SKM-1 treated with dmso at 0.1 percent for 144 hours (cell line): ENCODE data around the gene GDPD4.

Source experiments
- DNase-seq: peaks from one replicate; lab custom pipeline; 2025; ENCODE audit not compliant: unreplicated experiment; lab: John Stamatoyannopoulos, UW

The GDPD4 gene

GRCh38 chr11:77244277-77245027, 57.0 kb downstream of the GDPD4 start:
- DNase-seq: no peak

- DNase-seq: no peak
Measured at GRCh38 chr11:77236901-77237300, 64.6 kb downstream of the GDPD4 start.

- no peak for DNase-seq
Measured at GRCh38 chr11:77233011-77233410, 68.5 kb downstream of the GDPD4 start.

GRCh38 chr11:77232242-77232641, 69.2 kb downstream of the GDPD4 start:
- DNase-seq: no peak

GRCh38 chr11:77231800-77232199, 69.7 kb downstream of the GDPD4 start:
- no peak for DNase-seq

- DNase-seq: no peak
Measured at GRCh38 chr11:77230878-77231605, 70.4 kb downstream of the GDPD4 start.

GRCh38 chr11:77223797-77224196, 77.7 kb downstream of the GDPD4 start:
- DNase-seq: no peak

- peak; percentile 5 for DNase-seq
Measured at GRCh38 chr11:77217156-77217555, 84.3 kb downstream of the GDPD4 start.

GRCh38 chr11:77215106-77215505, 86.4 kb downstream of the GDPD4 start:
- no peak for DNase-seq

- DNase-seq: no peak
Measured at GRCh38 chr11:77214557-77214956, 86.9 kb downstream of the GDPD4 start.

- DNase-seq: no peak
Measured at GRCh38 chr11:77213589-77214428, 87.7 kb downstream of the GDPD4 start.

GRCh38 chr11:77213029-77213579, 88.4 kb downstream of the GDPD4 start:
- no peak for DNase-seq

- DNase-seq: no peak
Measured at GRCh38 chr11:77212314-77213007, 89.0 kb downstream of the GDPD4 start.

GRCh38 chr11:77211594-77212251, 89.8 kb downstream of the GDPD4 start:
- no peak for DNase-seq

GRCh38 chr11:77211040-77211451, 90.4 kb downstream of the GDPD4 start:
- no peak for DNase-seq

GRCh38 chr11:77209663-77210062, 91.8 kb downstream of the GDPD4 start:
- DNase-seq: no peak

- no peak for DNase-seq
Measured at GRCh38 chr11:77208535-77208934, 93.0 kb downstream of the GDPD4 start.

GRCh38 chr11:77207618-77208313, 93.7 kb downstream of the GDPD4 start:
- no peak for DNase-seq

- no peak for DNase-seq
Measured at GRCh38 chr11:77207019-77207485, 94.4 kb downstream of the GDPD4 start.
